Keratinocyte (primary cell): ENCODE results near the gene SCEL. TPM values are rescaled to one million over a fixed set of nuclear protein-coding genes. Genes with fewer than 3 reads are reported as not detected.
A peak's percentile ranks its signal among the peaks of the same experiment; 100 is the strongest.

Experiments
- DNase-seq: peaks from one replicate; pipeline ENCODE4 v3.0.0-alpha.2; 2011; ENCODE audit warnings: low read depth, missing footprints, low spot score
- FAIRE-seq: peaks from 2 replicates; lab custom pipeline; 2011; peaks lifted over from hg19 to GRCh38; lab: Jason Lieb, UNC
- H2AFZ ChIP-seq: 2 replicates; pipeline ENCODE4 v1.6.0; 2012; ENCODE audit warnings: low read length, control low read depth, inconsistent platforms; ENCODE audit not compliant: control insufficient read depth
- H3K27ac ChIP-seq: 2 replicates; pipeline ENCODE4 v1.5.1; 2011; ENCODE audit warnings: low read length; ENCODE audit not compliant: control insufficient read depth, insufficient read depth
- H3K27me3 ChIP-seq: 3 replicates; pipeline ENCODE4 v1.6.0; 2011; ENCODE audit warnings: low read length; ENCODE audit not compliant: control insufficient read depth, insufficient read depth; ENCODE audit errors: extremely low read depth
- H3K36me3 ChIP-seq, 2 experiments: 2 replicates in 1 of 2; 3 replicates in 1 of 2; pipeline ENCODE4 v1.5.1; 2011; ENCODE audit warnings: low read length in 2 of 2, mild to moderate bottlenecking in 1 of 2; ENCODE audit not compliant: control insufficient read depth in 2 of 2, insufficient read depth in 2 of 2; ENCODE audit errors: extremely low read depth in 1 of 2
- H3K4me1 ChIP-seq: 3 replicates; pipeline ENCODE4 v1.5.1; 2011; ENCODE audit warnings: low read length; ENCODE audit not compliant: control insufficient read depth, insufficient read depth; ENCODE audit errors: extremely low read depth
- H3K4me2 ChIP-seq: 3 replicates; pipeline ENCODE4 v1.6.0; 2011; ENCODE audit warnings: low read depth, low read length; ENCODE audit not compliant: control insufficient read depth, insufficient read depth; ENCODE audit errors: extremely low read depth
- H3K4me3 ChIP-seq, 3 experiments: fragments of 200-600 bp in 1 of 3; sonication (generic) in 1 of 3; 2 replicates in 2 of 3; 3 replicates in 1 of 3; pipeline ENCODE4 v1.5.1; 2011 to 2016; ENCODE audit warnings: low read length in 3 of 3, mild to moderate bottlenecking in 3 of 3, control low read depth in 2 of 3, inconsistent platforms in 1 of 3, low read depth in 1 of 3, mixed read lengths in 1 of 3, mixed run types in 1 of 3, moderate library complexity in 1 of 3; ENCODE audit not compliant: control insufficient read depth in 2 of 3, insufficient read depth in 2 of 3; ENCODE audit errors: extremely low read depth in 1 of 3
- H3K79me2 ChIP-seq: 2 replicates; pipeline ENCODE4 v1.6.0; 2012; ENCODE audit warnings: low read length; ENCODE audit not compliant: control insufficient read depth, insufficient read depth
- H3K9ac ChIP-seq: 3 replicates; pipeline ENCODE4 v1.6.0; 2011; ENCODE audit warnings: low read length; ENCODE audit not compliant: control insufficient read depth, insufficient read depth; ENCODE audit errors: extremely low read depth
- H3K9me1 ChIP-seq: 3 replicates; pipeline ENCODE4 v1.6.0; 2011; ENCODE audit warnings: low read length; ENCODE audit not compliant: control insufficient read depth, insufficient read depth; ENCODE audit errors: extremely low read depth
- H3K9me3 ChIP-seq: 2 replicates; pipeline ENCODE4 v1.5.1; 2012; ENCODE audit warnings: low read depth, low read length; ENCODE audit not compliant: control insufficient read depth
- H4K20me1 ChIP-seq: 3 replicates; pipeline ENCODE4 v1.6.0; 2011; ENCODE audit warnings: low read length; ENCODE audit not compliant: control insufficient read depth, insufficient read depth; ENCODE audit errors: extremely low read depth
- CTCF ChIP-seq, 3 experiments: IDR thresholded peaks in 1 of 3; conservative IDR thresholded peaks in 1 of 3; optimal IDR thresholded peaks in 1 of 3; 2 replicates in 2 of 3; 3 replicates in 1 of 3; pipeline versions ENCODE3 to v1.5.1; 2011; ENCODE audit warnings: low read length in 3 of 3, mild to moderate bottlenecking in 3 of 3, moderate library complexity in 2 of 3, control low read depth in 1 of 3, inconsistent platforms in 1 of 3; ENCODE audit not compliant: insufficient read depth in 2 of 3; ENCODE audit errors: extremely low read depth in 1 of 3
- EZH2 ChIP-seq: IDR thresholded peaks from one replicate; pipeline ENCODE4 v1.6.1; 2012; ENCODE audit warnings: inconsistent platforms, mild to moderate bottlenecking, low read length, moderate library complexity
- dilution Hi-C: fragments of 300-500 bp; cut with MboI; formaldehyde crosslinking; loops from one replicate; pipeline ENCODE4 v1.7.0; 2020; ENCODE audit warnings: low sequenced_read_pairs; ENCODE audit not compliant: extremely low pct_ligation_motif_present
- polyA plus RNA-seq, 5 experiments: library from polyadenylated mRNA; depleted of rRNA in 3 of 5; stranded (reverse) in 3 of 5; stranded (forward) in 1 of 5; unstranded in 1 of 5; fragments of >200 nt; gene quantifications; 1 replicate in 1 of 5; 2 replicates in 3 of 5; 3 replicates in 1 of 5; pipeline versions ENCODE4 v1.2.1 to v1.2.3, GENCODE V29; 2011 to 2012; ENCODE audit warnings: missing spikeins in 2 of 5, low read depth in 1 of 5, low replicate concordance in 1 of 5

SCEL gene
- polyA plus RNA-seq, 1 donor (not counting 4 experiments of a cell fraction or from before 2014, with no cell fraction given), result 30.5 TPM

- Histone ChIP-seq H2AFZ (no peak overlapping the region), H3K9me1 (no peaks in the 10 kb centered on the region), H3K79me2 (no peaks in the 10 kb centered on the region), H3K27me3 (no peaks in the 10 kb centered on the region), H3K36me3 (no peaks in the 10 kb centered on the region), H3K4me1 (peaks cover 15% of the 10 kb centered on the region), H3K27ac (no peak overlapping the region), H3K9me3 (no peaks in the 10 kb centered on the region), H3K4me3 (no peak overlapping the region), H3K9ac (no peak overlapping the region), H3K4me2 (no peak overlapping the region), H4K20me1 (no peaks in the 10 kb centered on the region)
- no peak for DNase-seq
- TF ChIP-seq EZH2 (no peak), CTCF (optimal IDR thresholded peaks at IDR 0.05 in 1 of 3, IDR thresholded peaks at IDR 0.05 in 1 of 3, conservative IDR thresholded peaks at IDR 0.05 in 1 of 3; ENCODE audit: extremely low read depth in 1 of 3, insufficient read depth in 2 of 3, low read length in 3 of 3) (no peak)
- no peak for FAIRE-seq
- dilution Hi-C loops, result no loop called here
These were observed 8.2 kb downstream of the SCEL start for GRCh38 chr13:77543711-77544110.

GRCh38 chr13:77544355-77544754, 8.8 kb downstream of the SCEL start:
- no peak overlapping the region for H3K4me3 ChIP-seq
- no peak overlapping the region for H2AFZ ChIP-seq
- no peak overlapping the region for H3K27ac ChIP-seq
- H3K79me2 ChIP-seq, result no peaks in the 10 kb centered on the region
- H3K36me3 ChIP-seq, result no peaks in the 10 kb centered on the region
- DNase-seq (no peak), FAIRE-seq (no peak)
- H3K4me1 ChIP-seq, result peaks cover 15% of the 10 kb centered on the region
- no peaks in the 10 kb centered on the region for H3K9me3 ChIP-seq
- no peaks in the 10 kb centered on the region for H4K20me1 ChIP-seq
- no peaks in the 10 kb centered on the region for H3K27me3 ChIP-seq
- no peak overlapping the region for H3K9ac ChIP-seq
- H3K4me2 ChIP-seq, result peak overlapping the region; percentile 42
- dilution Hi-C loops, result no loop called here
- no peak for TF ChIP-seq CTCF (optimal IDR thresholded peaks at IDR 0.05 in 1 of 3, IDR thresholded peaks at IDR 0.05 in 1 of 3, conservative IDR thresholded peaks at IDR 0.05 in 1 of 3; ENCODE audit: extremely low read depth in 1 of 3, insufficient read depth in 2 of 3, low read length in 3 of 3)
- H3K9me1 ChIP-seq, result no peaks in the 10 kb centered on the region
